Suprapubic skin (tissue), 4 donors: ENCODE results near the gene MPV17L2.

Source experiments
- CTCF ChIP-seq, 2 donors: fragments of 200-600 bp in 1 of 2; fragments of 450-650 bp in 1 of 2; sonication (generic) in 1 of 2; IDR thresholded peaks; one replicate each; pipeline ENCODE4 v1.5.1; 2016 to 2019; ENCODE audit warnings: antibody characterized with exemption in 2 of 2, mild to moderate bottlenecking in 1 of 2, moderate library complexity in 1 of 2
- POLR2A ChIP-seq, 2 donors: fragments of 450-650 bp; IDR thresholded peaks; one replicate each; pipeline ENCODE4 v1.6.1; 2017; ENCODE audit warnings: antibody characterized with exemption in 2 of 2, mild to moderate bottlenecking in 2 of 2, moderate library complexity in 2 of 2
- POLR2AphosphoS5 ChIP-seq, 3 donors: sonication (generic); formaldehyde crosslinking; IDR thresholded peaks; one replicate each; pipeline ENCODE4 v1.6.1; 2017; ENCODE audit warnings: antibody characterized with exemption in 3 of 3

- TF ChIP-seq POLR2AphosphoS5 (IDR thresholded peaks at IDR 0.05) (no peak), CTCF (IDR thresholded peaks at IDR 0.05) (no peak), POLR2A (IDR thresholded peaks at IDR 0.05) (no peak)
Measured at GRCh38 chr19:18198374-18198773, 5.4 kb downstream of the MPV17L2 start.
